GM18909 (cell line): ENCODE measurements around the gene MAD1L1.

Experiments used
- ATAC-seq: cut with Tn5 transposase; IDR thresholded peaks from one replicate; pipeline ENCODE4 v1.9.1; 2021; ENCODE audit warnings: mild to moderate bottlenecking; ENCODE audit not compliant: unreplicated experiment, poor library complexity

Gene MAD1L1

DNA sequence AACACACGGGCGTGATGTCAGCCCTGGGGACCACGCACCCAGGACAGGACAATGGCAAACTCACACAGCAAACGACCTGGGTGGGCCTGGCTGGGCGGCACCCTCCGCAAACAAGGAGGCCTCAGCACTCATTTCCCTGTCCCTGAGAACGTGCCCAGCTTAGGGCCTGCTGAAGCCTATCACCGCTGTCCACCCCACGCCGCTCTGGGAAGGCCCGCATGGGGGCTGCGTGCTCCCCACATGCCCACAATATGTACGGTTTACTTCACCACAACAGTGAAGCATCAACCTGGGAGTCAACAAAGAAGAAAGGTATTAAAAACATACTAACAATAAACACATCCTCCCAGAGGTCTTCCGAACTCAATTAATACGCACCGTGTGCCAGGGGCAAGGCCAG, 12.2 kb downstream of the MAD1L1 start:
- no peak for ATAC-seq

DNA sequence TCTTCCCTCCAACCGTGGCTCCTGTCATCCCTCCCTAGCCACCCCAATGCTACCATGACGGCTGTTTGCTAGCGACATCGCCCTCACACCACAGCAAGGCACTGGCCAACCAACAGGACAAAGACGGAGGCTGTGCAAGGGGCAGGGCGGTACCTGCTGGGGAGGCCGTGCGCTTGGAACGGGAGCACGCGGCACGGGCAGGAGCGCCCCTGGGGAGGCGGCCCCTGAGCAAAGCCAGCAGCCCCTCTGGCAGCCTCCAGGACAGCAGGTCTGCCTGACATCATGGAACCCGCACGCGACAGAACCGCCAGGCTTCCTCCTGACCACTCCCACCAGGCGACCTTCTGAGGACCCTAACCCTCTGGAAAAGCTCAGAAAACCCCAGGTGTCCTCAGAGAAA, 12.7 kb downstream of the MAD1L1 start:
- no peak for ATAC-seq

DNA sequence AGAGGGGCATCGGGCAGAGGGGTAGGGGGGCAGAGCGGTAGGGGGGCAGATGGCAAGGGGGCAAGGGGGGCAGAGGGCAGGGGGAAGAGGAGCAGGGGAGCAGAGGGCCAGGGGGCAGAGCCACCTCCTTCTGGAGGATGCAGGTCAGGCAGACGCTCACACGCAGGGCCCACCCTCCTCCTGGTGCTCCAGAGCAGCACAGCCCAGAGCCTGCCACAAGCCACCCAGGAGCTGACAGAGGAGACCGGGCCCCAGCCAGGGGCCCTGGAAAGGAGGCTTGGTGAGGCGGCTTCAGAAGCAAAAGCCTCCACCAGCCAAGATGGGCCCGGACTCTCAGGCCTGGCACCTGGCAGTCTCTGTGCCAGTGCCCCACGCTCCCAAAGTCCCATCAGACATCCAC, 13.1 kb downstream of the MAD1L1 start:
- ATAC-seq: no peak

DNA sequence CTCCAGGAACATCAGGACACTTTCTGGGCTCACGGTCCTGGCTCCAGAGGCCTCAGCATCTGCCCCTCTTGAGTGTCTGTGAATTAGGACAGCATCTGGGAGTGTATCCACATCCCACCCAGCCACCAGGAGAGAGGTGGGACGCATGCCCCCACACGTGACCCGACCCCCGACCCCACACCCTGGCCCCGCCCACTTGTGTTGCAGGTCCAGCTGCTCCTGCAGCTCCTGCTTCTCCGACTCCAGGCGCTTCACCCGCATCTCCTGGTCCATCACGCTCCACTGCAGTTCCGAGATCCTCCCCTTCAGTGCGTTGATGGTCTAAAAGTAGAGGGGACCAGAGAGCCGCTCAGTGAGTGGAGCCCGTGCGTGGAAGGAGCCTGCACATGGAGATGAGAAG, 13.6 kb downstream of the MAD1L1 start:
- ATAC-seq: no peak

DNA sequence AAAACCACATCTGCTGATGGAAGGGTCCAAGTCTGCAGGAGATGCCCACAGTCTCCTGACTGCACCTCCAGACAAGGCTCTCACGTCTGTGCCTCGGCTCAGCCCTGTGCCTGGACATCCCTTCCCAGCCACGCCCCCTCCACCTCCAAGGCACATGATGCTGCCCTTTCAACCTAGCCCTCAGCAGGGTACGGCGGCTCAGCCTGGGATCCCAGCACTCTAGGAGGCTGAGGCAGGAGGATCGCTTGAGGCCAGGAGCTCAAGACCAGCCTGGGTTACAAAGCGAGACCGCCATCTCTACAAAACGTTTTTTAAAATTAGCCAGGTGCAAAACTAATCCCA, 14.3 kb downstream of the MAD1L1 start:
- ATAC-seq: no peak

DNA sequence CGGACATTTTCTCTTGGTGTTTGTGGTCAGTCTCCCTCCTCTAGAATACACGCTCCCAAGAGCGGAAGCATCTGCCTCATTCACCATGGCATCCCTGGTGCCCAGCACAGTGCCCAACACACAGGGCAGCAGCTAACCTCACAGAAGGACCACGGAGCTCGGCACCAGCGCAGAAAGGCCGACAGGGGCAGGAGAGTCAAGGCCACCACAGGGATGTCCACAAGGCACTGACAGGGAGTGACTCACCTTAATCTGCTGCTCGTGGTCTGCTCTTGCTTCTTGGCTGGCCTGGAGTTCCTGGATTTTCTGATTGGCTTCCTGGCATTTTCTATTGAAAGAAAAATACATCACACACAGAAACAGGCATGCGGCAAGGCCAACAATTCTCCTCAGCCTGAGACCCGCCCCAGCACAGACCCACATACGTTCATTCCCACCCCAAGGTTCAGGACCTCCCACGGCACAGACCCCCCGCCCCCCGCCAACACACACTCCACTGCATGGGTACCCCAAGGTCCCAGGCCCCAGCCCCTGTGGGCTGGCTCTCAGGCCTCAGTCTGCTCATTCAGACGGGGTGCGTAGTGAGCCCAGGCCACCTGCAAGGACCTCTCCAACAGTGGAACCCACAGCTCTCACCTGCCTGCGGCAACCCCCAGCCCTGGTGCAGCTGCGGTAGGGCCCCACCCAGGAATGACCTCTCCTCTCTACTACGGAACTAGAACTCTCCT, 14.9 kb downstream of the MAD1L1 start:
- no peak for ATAC-seq

DNA sequence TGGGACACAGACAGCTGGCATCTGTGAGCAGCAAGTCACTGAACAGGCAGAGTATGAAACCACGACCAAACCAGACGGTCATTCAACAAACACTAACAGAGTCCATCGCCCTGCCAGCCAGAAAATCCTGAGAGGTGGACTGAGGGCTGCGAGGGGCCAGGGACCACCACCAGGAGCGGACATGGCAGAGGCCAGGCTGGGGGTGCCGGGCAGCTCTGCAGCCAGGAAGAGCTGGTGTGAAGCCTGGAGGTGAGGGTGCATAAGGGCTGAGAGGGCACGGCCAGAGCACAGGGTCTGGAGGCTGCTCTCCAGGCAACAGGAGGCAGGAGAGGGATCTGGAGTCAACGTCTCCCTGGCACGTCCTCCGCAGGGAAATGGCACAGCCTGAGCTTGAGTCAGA, 15.5 kb downstream of the MAD1L1 start:
- no peak for ATAC-seq

DNA sequence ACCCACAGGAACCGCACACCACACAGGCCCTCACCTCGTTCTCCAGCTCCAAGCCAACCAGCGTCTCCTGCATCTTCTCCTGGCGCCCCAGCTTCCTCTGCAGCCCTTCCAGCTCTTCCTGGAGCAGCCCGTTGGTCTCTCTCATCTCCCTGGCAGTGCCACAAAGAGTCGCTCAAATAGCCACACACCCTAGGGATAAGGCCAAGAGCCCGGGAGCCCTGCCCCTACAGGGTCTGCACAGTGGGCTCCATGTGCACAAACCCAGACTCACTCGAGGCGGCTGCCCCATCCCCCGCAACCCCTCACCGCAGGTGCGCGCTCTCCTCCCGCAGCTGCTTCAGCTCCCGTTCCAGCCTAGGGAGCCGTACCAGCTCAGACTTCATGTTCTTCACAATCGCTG, 16.9 kb downstream of the MAD1L1 start:
- ATAC-seq: no peak

DNA sequence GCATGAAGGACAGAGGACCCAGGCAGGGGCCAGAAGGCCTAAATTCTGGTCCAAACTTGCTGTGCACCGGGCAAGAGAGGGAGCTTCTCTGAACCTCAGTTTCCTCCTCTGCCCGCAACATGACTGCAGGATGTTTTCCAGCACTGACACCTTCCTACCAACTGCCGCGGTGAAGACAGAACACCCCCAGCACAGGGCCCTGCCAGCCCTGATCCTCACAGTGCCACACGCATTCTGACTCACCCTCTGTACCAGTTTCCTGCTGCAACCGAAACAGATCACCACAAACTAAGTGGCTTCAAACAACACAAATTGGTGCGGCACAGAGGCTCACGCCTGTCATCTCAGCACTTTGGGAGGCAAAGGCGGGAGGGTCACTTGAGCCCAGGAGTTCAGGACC, 18.1 kb downstream of the MAD1L1 start:
- ATAC-seq: no peak

DNA sequence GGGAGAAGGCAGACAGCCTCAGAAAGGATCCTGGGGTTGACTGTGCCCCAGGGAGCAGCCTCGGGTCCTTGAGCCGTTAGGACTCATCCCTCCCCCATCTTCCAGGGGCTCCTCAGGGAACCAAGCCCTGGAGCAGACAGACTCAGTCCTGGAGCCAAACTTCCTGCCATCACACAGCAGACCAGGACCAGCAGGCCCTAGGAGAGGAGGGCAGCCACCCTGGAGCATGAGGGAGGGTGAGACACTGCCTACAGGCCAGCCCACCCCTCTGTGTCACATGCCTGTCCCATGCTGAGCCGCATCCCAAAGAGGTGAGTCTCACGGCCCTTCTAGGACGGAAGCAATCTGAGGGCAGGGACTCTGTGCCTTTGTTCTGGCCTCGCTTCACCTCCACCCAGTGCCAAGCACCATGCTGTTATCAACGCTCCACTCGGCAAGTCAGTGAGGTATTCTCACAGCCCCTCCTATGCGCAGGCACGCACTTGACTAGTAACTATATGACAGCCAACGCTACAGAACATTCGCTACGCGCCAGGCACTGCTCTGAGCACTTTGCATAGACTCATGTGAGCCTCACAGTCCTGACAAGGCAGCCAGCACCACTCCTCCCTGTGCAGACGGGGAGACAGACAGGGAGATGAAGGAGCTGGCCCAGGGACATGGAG, 19.1 kb downstream of the MAD1L1 start:
- no peak for ATAC-seq

DNA sequence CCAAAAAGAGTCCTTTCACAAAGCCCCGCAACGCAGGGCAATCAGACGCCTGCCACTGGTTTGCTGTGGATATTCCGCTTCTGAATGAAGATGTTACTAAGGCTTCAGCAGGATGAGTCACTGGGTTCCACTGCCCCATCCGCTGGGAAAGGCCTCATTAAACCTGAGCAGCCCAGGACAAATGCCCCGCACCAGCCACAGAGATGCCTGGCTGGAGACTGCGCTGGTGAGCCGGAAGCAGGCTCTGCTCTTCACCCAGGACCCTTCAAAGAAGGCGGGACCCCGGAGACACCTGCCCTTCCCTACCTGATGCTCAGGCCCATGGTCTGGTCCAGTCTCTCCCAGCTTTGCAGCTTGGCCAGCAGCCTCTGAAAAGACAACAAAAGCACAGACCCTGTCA, 19.8 kb downstream of the MAD1L1 start:
- ATAC-seq: no peak

DNA sequence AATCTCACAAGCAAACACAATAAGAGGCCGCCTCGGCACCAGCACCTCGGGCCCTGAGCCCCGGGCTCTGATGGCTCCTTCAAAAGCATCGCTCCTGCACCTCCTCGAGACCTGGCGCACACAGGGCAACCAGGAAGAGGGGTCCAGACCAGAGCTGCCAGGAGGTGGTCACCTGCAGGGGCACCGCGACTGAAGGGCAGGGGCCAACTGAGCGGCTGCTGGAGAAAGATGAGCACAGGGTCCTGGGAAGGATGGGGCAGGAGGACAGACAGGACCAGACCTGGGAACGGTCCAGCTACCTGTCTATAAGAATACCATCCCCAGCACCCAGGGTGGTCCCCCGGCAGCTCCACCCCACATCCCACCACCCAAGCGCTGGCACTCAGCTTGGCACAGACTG, 20.8 kb downstream of the MAD1L1 start:
- no peak for ATAC-seq

DNA sequence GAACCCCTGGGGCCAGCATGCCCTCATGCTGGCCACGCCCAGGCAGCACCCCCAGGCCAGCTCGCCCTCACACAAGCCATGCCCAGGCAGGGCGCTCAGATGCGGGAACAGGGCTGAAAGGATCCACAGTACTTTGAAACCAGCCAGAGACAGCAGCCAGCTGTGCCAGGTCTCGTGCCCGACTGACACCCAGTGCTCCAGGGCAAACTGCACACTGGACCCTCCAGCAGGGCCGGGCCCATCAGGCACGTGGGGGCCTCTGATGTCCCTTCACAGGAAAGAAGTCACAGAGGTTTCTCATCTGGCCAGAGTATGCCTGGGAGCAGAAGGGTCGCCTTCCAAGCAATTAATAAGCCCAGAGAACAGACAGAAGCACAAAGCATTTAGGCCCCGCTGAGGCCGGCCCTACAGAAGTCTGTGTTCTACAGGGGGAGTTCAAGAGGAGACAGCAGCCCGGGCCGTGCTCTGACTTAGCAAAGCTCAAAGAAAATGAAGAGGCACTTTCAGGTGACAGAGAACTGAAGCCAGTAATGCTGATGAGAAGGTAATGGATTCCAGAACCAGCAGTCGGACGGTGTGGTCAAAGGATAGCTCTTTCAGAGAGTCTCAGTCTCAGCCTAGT, 21.4 kb downstream of the MAD1L1 start:
- ATAC-seq: no peak

DNA sequence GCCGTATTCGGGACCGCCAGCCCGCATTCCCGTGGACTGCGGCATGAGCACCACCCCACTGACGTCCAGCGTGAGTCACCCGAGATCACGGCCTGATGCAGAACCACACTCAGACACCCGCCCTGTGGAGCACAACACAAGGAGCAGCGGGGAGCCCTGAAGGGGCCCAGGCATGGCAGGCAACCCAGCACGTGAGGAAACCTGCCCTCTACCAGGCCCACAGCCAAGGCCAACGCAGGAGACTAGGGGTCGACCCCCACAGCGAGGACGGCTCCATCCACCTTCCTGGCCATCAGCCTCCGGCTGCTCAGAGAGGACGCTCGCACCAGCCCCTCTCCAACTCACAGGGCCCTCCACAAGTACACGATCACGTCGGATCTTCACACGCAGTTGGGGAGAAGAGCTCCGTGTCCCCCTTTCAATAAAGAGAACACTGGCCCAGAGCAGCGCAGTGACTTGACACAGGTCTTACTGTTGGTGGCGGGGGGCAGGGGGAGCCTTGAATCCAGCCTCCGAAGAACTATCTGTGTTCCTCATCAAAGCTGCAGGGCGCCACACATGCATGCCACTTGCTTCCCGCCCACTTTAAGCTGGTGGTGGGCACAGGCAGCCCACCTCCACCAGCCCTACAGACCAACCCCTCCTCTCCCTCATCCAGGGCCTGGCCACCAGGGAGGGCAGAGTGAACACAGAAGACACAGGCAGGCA, 22.0 kb downstream of the MAD1L1 start:
- no peak for ATAC-seq

DNA sequence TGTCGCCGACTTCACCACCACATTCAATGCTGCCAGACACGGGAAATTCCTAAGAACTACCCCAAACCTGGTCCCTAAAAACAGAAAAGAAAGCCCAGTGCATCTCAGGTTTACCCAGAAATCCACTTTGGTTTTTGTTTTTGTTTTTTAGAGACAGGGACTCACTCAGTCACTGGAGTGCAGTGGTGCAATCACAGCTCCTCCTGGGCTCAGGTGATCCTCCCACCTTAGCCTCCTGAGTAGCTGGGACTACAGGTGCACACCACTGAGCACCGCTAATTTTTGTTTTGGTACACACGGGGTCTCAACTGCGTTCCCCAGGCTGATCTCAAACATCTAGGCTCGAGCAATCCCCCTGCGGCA, 22.8 kb downstream of the MAD1L1 start:
- peak; percentile 9 for ATAC-seq

DNA sequence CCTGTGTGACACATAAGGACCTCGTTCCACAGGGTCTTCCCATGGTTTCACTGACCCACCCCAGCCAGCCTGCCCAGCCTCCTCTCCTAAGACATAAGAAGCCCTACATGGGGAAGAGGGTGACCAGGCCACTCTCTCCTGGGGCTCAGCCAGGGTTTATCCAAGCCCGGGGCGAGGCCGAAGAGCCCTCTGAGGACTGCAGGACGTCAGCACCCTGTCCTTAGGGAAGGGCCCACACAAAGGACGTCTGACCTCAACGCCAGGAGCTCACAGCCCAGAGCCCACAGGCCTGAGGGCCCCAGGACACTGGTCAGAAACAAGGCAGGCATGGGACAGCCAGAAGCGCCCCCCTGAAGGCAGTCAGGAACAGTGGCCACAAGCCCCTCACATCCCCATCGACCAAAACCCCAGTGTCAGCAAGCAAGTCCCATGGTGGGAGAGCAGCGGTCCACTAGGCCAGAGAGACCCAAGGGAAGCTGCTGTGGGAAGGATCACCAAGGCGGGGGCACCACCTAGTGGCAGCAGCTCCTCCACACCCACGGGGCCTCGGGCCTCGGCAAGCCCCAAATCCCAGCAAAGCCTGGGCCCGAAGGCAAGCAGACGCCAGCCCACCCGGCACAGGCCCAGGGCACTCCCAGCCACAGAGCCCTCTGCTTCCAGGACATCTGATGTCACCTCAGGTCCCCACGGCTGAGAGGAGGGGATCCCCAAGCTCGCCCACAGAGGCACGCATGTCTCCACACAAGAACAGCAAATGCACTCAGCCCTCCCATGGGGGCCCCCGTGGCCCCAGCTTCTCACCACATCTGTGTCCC, 23.4 kb downstream of the MAD1L1 start:
- ATAC-seq: peak; percentile 43

DNA sequence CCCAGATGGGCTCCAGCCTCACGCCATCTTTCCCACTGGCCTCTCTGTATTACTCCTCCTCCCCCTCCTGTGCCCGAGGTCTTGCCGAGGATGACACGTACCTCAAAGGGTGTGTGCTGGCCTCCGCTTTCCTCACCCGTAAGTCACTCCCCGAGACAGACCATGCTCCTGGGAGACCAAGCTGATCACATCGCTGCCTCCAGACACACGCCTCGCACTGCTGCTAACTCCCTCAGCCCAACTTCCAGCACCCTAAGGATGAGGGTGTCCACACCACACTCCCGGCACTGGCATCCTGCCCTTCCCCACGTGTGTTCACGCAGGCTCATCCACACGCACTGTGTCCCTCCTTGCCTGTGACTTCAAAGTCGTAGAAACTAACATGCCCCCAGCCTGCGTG, 24.0 kb downstream of the MAD1L1 start:
- ATAC-seq: no peak

DNA sequence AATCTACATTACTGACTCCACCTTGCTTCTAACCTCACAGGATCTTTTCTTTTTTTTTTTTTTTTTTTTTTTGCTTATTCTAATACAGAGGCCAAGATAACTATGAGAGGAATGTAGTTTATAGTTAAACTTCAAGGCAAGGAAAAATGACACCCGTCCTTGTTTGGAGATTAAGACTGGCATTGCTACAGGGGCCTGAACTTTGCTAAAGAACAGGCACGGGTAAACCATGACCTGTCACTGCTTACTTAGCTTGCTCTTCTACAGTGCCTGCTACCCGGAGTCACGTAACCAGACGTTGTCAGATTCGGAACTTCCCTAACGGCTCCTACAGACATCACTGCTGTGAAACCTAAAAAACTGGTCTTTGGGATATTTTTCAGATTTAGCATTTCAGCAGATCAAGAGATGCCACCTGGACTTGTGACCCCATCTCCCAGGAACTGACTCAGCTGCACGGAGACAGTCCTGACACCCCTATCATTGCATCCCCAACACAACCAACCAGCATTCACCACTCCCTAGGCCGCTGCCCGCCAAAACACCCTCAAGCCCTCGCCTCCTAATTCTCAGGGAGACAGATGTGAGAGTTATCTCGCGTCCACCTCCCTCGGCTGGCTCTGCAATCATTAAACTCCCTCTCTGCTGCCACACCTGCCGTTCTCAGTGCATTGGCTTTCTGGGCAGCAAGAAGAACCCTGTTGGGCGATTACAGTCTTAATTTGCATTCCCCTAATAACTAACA, 27.5 kb downstream of the MAD1L1 start:
- no peak for ATAC-seq

DNA sequence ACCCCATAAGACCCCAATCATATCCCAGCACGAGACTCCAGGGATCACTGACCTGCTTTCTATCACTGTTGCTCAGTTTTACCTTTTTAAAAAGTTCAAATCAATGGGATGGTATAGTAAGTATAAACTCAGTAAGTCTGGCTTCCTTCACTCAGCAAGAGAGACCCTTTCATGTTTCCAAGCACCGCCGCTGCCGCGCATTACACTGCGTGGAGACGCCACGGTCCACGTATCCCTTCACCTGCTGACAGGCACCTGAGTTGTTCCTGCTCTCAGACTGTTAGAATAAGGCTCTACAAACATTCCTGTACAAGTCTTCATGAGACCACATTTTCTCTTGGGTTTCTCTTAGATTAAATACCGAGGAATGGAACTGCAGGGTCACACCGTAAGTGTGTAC, 28.3 kb downstream of the MAD1L1 start:
- ATAC-seq: no peak

DNA sequence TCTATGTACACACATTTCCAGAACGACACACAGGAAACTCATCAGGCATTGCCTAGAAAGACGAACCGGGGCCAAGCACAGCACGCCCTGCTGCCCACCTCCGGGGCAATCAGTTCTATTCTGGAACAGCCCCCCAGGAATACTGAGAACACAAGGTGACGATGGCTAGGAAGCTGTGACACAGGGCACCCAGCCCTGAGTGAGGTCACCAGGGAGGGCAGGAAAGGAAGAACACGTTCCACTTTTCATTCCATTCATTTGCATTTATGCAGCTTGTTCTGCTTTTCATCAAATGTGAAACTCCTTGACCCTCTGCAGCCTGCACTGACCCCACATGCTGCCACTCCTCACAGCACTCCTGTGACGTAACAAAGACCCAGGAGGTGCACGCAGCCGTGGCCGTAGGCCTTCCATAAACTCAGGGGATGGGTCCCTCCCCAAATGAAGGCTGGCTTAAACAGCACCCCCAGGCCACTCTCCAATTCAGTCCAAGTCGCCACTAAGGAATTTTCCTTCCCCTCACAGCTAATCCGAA, 28.9 kb downstream of the MAD1L1 start:
- ATAC-seq: no peak
